ENCODE measurements around the gene PTPRA.

Gene PTPRA

GRCh38 chr20:2834401-2835110 lies 38.7 kb upstream of the PTPRA start:
- DNase-seq (ENCODE audit: low read depth) = no peak
- no peak for TF ChIP-seq CTCF (IDR thresholded peaks at IDR 0.05; ENCODE audit: low read depth, low read length, missing control alignments)
- no peak overlapping the region for H3K4me3 ChIP-seq (ENCODE audit: low read depth, low read length)

- no peak for TF ChIP-seq CTCF (IDR thresholded peaks at IDR 0.05; ENCODE audit: low read depth, low read length, missing control alignments)
- H3K4me3 ChIP-seq (ENCODE audit: low read depth, low read length) = no peak overlapping the region
- DNase-seq (ENCODE audit: low read depth) = no peak
These were observed 37.9 kb upstream of the PTPRA start for GRCh38 chr20:2835331-2835796.

- no peak overlapping the region for H3K4me3 ChIP-seq (ENCODE audit: low read depth, low read length)
- no peak for TF ChIP-seq CTCF (IDR thresholded peaks at IDR 0.05; ENCODE audit: low read depth, low read length, missing control alignments)
- no peak for DNase-seq (ENCODE audit: low read depth)
These were observed 37.2 kb upstream of the PTPRA start for GRCh38 chr20:2836035-2836434.

- no peak for TF ChIP-seq CTCF (IDR thresholded peaks at IDR 0.05; ENCODE audit: low read depth, low read length, missing control alignments)
- no peak for DNase-seq (ENCODE audit: low read depth)
- no peak overlapping the region for H3K4me3 ChIP-seq (ENCODE audit: low read depth, low read length)
These were observed 35.9 kb upstream of the PTPRA start for GRCh38 chr20:2837221-2837960.

- no peak for TF ChIP-seq CTCF (IDR thresholded peaks at IDR 0.05; ENCODE audit: low read depth, low read length, missing control alignments)
- H3K4me3 ChIP-seq (ENCODE audit: low read depth, low read length) = no peak overlapping the region
- DNase-seq (ENCODE audit: low read depth) = no peak
These were observed 35.0 kb upstream of the PTPRA start for GRCh38 chr20:2838170-2838797.

GRCh38 chr20:2838847-2839671 lies 34.2 kb upstream of the PTPRA start:
- TF ChIP-seq CTCF (IDR thresholded peaks at IDR 0.05; ENCODE audit: low read depth, low read length, missing control alignments) = no peak
- no peak for DNase-seq (ENCODE audit: low read depth)
- no peak overlapping the region for H3K4me3 ChIP-seq (ENCODE audit: low read depth, low read length)
